Suppressor macrophage treated with lipopolysaccharide for 4 hours (primary cell): Measurements from ENCODE around the gene CLN5.

Source experiments
- DNase-seq: peaks from one replicate; pipeline ENCODE4 v3.0.0-alpha.2; 2020

The CLN5 gene

DNA sequence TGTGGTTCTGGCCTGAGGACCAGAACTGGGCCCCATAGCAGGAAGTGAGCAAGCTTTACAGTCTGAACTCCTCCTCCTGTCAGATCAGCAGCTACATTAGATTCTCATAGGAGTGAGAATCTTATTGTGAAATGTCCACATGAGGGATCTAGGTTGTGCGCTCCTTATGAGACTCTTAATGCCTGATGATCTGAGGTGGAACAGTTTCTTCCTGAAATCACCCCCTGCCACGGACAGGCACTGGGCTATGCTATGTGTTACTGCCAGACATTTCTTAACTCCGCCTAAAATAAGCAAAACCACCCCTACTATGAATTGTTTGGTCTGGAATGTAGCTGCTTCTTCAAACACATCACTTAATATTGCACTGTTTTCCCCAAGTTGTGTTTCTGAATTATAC lies 30.5 kb downstream of the CLN5 start:
- DNase-seq = peak; percentile 21

- DNase-seq = peak; percentile 94
Measured at GRCh38 chr13:77026255-77026860, 34.5 kb downstream of the CLN5 start.

DNA sequence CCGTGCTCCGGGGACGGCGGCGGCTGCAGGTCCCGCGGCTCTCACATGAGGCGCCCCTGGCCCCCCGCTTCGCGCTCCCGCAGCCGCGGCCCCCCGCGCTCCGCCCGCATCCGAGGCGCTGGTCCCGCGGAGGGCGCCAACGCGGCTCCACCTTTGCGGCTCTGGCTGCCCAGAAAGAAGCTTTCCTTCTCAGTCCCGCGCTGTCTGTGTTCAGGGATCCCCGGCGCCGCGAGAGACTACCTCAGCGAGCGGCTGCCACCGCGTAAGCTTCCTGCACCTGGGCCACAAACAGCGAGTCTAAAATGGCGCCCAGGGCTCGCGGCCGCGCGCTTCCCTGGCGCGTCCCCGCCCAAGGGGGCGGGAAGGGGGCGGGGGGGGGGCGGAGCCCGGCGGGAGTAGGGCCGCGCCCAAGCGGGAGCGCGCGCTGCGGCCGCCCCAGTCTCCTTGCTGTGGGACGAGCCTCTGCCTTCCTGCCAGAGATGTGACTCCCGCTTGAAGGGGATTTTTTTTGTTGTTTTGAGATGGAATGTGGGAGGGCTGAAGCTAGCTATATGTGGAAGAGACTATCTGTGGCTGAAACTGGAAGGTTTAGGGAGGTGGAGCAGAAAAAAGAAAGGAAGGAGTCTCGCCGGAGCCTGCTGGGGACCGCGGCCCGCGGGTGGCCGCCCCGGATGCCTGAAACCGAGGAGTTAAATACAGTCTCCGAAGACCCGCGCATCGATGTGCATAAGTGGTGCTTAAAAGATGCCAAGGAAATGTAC lies 35.2 kb downstream of the CLN5 start, which contains the start of gene FBXL3:
Gene FBXL3, minus strand, starts transcription at position 299 of the 761 bp plus-strand sequence. CDS start 5,299 bp downstream, outside the sequence.
- peak; percentile 97 for DNase-seq

DNA sequence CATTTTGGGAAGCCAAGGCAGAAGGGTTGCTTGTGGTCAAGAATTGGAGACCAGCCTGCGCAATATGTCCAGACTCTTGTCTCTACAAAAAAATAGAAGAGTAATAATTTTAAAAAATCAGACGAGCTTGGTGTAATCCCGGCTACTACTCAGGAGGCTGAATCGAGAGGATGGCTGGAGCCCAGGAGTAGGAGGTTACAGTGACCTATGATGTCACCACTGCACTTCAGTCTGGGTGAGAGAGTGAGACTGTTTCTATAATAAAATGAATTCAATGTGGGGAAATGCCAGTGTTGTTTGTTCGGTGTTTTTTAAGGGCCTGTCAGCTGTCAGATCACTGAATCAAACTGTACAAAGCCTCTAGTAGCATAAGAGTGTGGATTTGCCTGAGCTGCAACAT lies 36.3 kb downstream of the CLN5 start:
- DNase-seq = peak; percentile 61

- no peak for DNase-seq
Measured at GRCh38 chr13:77029436-77029835, 37.6 kb downstream of the CLN5 start.

GRCh38 chr13:77031656-77032243 lies 39.9 kb downstream of the CLN5 start:
- no peak for DNase-seq

- peak; percentile 51 for DNase-seq
Measured at GRCh38 chr13:77033717-77034302, 41.9 kb downstream of the CLN5 start.

DNA sequence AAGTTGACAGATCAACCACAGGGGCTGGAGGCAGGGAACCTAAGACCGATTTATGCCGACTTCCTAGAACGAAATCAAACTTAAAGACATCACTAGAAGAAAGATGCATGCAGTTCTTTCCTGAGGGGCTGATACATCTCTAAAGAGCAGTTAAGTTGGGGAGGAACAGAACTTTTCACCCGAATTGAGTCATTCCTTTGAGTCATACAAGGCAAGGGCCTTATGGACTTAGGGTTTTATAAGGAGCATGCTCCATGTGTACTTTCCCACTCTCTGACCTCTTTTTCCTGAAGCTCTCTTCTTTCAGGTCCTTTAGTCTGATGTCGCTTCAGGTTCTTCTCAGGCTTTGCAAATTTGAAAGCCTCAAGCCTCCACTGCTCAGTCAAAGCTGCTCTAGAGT lies 43.0 kb downstream of the CLN5 start:
- peak; percentile 47 for DNase-seq

- DNase-seq = no peak
Measured at GRCh38 chr13:77036279-77036678, 44.4 kb downstream of the CLN5 start.

GRCh38 chr13:77038907-77039480 lies 47.1 kb downstream of the CLN5 start:
- no peak for DNase-seq

GRCh38 chr13:77040076-77040475 lies 48.2 kb downstream of the CLN5 start:
- no peak for DNase-seq

DNA sequence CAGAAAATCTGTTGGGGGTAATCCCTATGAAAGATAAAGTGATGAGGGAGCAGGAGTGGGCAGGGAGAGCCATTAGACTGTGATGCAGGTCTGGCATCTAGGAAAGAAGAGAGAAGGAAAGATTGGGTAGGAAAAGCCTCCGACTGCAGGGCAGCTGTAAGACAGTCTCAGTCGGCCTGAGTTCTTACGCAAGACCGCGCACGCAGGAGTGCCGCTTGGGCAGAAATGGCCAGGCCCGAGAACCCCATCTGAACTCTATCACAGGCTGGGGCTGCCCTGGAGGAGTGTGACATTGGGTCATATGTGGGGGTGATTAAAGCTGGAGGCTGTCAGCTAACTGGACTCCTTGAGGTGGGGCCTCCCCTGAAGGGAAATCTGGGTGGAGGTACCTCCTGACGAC lies 49.0 kb downstream of the CLN5 start:
- no peak for DNase-seq

DNA sequence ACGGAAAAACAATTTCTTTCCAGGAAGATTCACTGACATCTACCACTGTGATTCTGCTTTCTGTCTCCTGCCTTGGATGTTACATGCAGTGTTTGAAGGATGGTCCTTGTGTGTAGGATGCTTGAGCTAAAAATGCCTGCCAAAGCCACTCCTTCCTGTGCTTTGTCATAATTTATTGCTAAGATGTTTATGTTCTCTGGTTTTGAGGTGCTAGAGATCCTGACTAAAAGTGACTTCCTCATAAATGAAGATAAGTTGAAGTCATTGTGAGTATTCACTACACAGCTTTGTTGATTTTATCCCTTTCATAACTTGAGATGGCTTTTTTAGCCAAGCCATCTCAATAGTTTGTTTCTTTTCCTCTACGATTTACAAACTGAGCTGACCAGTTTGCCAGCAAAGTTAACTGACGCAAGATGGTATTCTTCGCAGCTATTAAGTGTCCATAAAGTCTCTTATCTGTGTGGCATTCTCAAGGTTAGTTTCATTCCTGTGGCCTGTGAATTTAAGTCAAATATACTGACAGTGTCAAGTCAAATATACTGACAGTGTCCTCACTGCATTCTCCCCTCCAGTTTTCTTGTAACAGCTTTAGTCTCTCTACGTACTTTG lies 50.8 kb downstream of the CLN5 start:
- DNase-seq = no peak

DNA sequence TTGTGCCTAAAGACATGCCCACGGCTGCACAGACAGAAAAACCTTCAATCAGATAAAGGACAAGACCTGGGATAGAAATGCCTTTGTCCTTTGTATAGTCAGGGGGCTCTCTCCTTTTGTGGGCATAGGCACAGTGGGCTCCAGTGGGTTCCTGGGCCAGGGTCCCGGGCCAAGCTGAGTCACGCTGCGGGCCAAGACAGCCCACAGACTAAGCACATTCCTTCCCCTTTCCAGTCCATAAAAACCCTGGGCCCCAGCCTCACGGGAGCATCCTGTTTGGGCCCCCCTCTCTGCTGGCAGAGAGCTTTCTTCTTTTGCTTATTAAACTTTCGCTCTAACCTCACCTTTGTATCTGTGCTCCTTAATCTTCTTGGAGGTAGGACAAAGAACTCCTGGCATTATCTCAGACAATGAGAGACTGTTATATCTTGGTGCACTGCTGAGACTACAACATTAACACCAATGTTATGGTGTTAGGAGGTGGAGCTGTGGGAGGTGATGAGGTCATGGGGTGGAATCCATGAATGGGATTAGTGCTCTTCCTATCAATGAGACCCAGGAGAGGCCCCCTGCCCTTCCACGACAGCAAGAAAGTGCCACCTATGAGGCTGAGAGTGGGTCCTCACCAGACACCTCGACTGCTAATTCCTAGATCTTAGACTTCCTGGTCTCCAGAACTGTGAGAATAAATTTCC lies 55.9 kb downstream of the CLN5 start:
- DNase-seq = no peak

- peak; percentile 68 for DNase-seq
Measured at GRCh38 chr13:77048681-77049080, 56.8 kb downstream of the CLN5 start.

- DNase-seq = no peak
Measured at GRCh38 chr13:77053192-77053591, 61.3 kb downstream of the CLN5 start.
